Stimulated activated CD8-positive, alpha-beta memory T cell treated with anti-CD3 and anti-CD28 coated beads, Interleukin-4, amount 100 ng/mL, for 1 hour (primary cell): ENCODE results near the gene LUC7L3.
A peak's percentile ranks its signal among the peaks of the same experiment; 100 is the strongest.

ENCODE experiments used
- DNase-seq, 2 donors: peaks; one replicate each; pipeline ENCODE4 v3.0.0-alpha.2; 2020; ENCODE audit warnings: low read depth in 2 of 2, low spot score in 1 of 2

Gene LUC7L3

DNA sequence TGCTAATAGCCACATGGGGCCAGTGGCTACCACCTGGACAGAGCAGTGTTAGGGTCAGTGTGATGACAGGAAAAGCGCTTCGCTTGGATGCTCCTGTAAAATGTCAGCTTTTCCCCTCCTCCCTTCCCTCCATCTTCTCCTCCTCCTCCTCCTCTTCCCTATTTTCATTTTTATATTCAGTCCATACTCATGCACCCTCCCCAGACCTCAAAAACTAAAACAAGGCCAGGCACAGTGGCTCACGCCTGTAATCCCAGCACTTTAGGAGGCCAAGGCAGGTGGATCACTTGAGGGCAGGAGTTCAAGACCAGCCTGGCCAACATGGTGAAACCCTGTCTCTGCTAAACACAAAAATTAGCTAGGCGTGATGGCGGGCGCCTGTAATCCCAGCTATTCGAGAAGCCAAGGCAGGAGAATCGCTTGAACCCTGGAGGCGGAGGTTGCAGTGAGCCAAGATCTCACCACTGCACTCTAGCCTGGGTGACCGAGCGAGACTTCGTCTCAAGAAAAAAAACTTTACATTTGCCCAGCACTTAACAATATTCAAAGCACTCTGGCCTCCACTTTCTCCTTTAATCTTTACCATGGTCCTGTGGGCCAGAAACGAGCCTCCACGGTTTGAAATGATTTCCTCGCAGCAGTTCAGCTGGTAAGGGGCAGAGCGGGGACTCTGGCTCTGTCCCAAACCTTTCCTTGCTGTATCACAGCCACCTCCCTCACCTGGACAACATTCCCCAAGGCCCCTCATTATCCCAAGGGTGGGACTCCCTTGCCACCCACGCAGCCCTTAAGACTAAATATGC is 33.5 kb upstream of the LUC7L3 start:
- no peak for DNase-seq

DNA sequence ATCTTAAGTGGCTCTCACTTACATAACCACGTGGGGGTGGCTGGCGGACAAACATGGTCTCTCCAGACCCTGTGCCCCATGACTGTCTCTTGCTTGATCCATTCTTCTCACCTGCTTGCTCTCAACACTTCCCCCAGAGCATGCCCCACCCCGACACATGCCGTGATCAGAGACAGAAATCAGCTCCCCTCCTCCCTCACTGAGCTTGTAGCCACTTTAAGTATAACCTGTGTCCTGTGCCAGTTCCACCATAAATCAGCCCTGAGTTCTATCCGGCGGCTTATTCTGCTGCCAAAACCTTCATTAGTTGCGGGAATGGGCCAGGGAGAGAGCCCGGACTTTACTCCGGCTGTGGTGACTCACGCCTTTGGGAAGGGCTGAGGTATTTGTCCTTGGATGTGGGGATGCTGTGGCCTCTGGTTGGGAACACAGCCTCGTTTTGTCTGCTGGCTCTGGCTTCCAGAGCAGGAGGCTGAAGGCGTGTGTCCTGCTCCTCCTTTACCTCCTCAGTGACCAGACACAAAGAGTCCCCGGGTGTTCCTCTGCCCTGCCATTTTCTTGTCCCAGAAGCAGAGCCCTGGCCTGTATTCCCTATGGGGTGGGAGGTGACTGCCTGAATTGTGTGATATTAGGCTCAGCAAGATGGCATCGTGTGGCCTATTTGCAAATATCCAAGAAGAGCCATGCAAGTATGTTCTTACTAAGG is 32.8 kb upstream of the LUC7L3 start:
- DNase-seq: no peak

GRCh38 chr17:50687200-50688066 is 32.0 kb upstream of the LUC7L3 start:
- DNase-seq: no peak

DNA sequence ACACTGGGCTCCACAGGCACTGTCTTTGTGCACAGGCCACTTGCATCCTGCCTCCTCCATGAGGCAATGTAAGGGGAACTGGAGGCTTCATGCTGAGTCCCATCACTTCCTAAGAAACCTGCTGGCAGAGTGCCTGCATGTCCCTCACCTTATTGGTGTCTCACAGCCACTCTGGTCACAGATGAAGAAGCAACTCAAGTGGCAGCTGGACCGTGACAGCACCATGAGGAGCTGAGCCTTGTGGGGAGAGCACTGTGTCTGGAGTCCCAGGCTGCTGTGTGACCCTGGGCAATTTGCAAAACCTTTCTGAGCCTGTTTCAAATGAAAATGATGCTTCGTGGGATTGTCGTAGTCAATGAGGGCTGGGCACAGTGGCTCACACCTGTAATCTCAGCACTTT is 31.2 kb upstream of the LUC7L3 start:
- DNase-seq: no peak

DNA sequence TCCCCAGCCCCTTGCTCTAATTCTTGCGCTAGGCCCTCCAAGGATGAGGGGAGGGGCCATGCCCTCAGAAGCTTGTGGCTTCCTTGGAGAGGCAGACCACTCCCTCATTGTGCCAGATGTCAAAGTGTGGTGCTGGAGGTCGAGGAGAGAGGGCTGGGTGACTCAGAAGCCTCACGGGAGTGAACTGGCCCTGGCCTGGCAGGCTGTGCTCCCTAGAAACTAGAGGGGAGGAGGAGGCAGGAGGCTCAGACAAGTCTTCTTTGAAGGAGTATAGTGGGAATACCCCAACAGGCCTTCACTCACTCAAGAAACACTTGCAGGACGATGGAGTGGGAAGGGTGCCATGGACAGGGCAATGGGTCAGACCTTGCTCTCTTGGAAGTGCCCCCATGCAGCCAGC is 30.2 kb upstream of the LUC7L3 start:
- DNase-seq: no peak

- DNase-seq: no peak
These were observed 29.2 kb upstream of the LUC7L3 start for GRCh38 chr17:50689956-50690886.

DNA sequence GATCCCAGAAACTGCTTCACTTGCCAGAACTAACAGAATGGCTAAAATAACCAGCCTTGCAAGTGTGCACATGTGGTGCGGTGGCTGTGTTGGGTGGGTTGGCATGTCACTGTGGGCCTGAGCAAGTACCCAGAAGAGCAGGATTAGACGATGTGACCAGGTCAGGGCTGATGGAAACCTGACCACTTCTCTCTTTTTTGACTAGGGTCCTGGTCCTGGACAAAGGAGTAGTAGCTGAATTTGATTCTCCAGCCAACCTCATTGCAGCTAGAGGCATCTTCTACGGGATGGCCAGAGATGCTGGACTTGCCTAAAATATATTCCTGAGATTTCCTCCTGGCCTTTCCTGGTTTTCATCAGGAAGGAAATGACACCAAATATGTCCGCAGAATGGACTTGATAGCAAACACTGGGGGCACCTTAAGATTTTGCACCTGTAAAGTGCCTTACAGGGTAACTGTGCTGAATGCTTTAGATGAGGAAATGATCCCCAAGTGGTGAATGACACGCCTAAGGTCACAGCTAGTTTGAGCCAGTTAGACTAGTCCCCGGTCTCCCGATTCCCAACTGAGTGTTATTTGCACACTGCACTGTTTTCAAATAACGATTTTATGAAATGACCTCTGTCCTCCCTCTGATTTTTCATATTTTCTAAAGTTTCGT is 28.4 kb upstream of the LUC7L3 start:
- no peak for DNase-seq

- no peak for DNase-seq
These were observed 27.6 kb upstream of the LUC7L3 start for GRCh38 chr17:50691550-50692447.

- no peak for DNase-seq
These were observed 26.9 kb upstream of the LUC7L3 start for GRCh38 chr17:50692448-50693035.

DNA sequence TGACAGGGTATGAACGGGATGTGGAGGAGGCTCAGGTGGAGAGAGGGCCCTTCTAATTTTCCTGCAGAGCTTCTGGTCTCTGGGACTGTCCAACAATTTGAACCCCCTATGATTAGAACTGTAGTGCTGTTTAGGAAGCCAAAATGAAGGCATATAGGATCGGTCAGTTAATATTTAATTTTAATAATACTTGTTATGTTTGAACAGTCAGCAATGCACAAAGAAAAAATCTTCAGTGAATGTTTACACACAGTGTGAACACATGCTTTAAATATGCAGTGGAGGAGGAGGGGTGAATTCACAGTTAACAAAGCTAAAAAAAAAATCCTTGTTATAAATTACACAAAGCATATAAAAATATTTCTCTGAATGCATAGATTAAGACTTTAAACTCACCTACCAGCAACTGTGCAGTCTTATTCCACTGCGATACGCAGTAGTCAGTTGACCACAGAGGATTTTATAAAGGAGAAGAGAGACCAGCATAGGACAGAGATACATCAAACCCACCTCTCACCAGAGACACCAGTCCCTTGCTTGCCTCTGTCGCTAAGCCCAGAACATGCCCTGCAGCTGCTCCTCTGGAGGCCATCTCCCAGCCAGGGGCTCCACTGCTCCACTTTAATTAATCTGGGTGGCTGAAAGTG is 26.2 kb upstream of the LUC7L3 start:
- no peak for DNase-seq

DNA sequence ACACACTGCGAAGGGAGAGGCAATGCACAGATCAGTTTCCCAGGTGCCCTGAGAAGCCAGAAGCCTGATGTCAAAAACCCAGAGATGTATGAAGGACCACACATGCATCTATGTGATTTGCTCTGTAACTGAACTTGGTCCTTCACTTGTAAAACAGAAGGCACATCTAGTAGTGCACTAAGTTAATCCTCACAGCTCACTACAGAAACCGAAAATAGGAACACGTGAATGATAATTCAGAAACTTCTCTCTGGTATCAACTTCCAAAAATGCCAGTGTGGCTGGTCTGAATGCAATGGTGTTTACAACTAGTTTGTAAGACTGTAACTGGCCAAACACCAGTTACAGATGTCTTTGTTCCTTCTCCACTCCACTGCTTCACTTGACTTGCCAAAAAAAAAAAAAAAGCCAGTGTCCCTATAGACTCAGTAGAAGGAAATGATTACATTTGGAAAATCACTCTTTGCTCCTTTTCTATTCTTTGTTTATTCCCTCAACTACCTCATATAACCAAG is 23.0 kb upstream of the LUC7L3 start:
- no peak for DNase-seq

GRCh38 chr17:50697062-50697461 is 22.3 kb upstream of the LUC7L3 start:
- DNase-seq: no peak

GRCh38 chr17:50697663-50698272 is 21.6 kb upstream of the LUC7L3 start:
- DNase-seq: no peak

DNA sequence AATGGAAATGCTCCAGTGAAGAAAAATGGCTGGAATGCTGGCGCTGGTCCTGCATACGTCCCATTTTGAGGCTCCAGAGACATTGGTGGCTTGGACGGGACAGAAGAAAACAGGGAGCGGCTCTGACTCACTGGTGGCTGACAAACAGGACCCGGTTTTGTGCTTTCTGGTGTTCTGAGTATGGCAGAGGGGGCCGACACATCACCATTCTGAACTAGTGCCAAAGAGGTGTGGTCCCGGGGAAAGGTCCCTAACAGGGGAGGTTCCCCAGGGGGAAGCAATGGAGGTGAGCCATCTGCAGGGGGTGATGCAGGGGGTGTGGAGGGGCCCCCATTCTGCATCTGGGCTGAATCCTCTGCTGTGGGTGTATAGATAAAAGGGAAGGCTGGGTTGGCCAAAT is 20.0 kb upstream of the LUC7L3 start:
- no peak for DNase-seq

DNA sequence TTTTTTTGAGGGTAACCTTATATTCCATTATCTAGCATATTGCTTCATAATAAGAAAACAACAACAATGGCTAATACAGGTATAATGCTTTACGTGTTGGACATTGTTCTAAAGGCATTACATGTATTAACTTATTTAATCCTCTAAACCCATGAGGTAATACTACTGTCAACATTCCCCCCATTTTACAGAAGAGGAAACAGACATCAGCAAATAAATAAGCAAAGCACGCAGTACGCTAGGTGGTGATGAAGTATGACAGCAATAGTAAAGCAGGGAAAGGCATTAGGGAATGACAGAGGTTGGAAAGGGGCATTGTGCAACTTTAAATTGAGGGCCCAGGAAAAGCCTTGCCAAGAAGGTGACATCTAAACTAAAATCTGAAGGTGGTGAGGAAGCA is 16.2 kb upstream of the LUC7L3 start:
- no peak for DNase-seq

- peak; percentile 72 to 80 for DNase-seq
These were observed 11.9 kb upstream of the LUC7L3 start, which contains the start of gene ANKRD40 for GRCh38 chr17:50707289-50708049. TSS of gene ANKRD40 (minus strand) at chr17:50707914. CDS start at chr17:50707654, 260 bp downstream.
